OCI-LY7 (cell line): ENCODE measurements around the gene ALDH1A2. TPM values are rescaled to one million over a fixed set of nuclear protein-coding genes. Genes with fewer than 3 reads are reported as not detected.

Experiments
- BruUV-seq: library from RNA; stranded (reverse); fragments of 400-500 nt; replicated peaks from 2 replicates; lab custom pipeline; 2021; lab: Mats Ljungman, UMichigan
- CTCF ChIA-PET: fragments of 300-600 bp; sonication (Branson Sonifier 250); formaldehyde crosslinking; loops from one replicate; lab custom pipeline; 2022; ENCODE audit warnings: antibody characterized with exemption; ENCODE audit not compliant: unreplicated experiment; lab: Charles Lee
- POLR2A ChIA-PET: fragments of 300-600 bp; sonication (Branson Sonifier 250); formaldehyde crosslinking; loops from one replicate; lab custom pipeline; 2022; ENCODE audit warnings: antibody characterized with exemption; lab: Charles Lee
- DNase-seq: peaks from one replicate; pipeline ENCODE4 v3.0.0-alpha.2; 2015; ENCODE audit warnings: low spot score
- H2AFZ ChIP-seq: fragments of 200-600 bp; sonication (generic), shearing (Covaris generic); 2 replicates; pipeline ENCODE4 v1.6.1; 2014; ENCODE audit warnings: mild to moderate bottlenecking, antibody characterized with exemption, low read length, moderate library complexity
- H3K27ac ChIP-seq: fragments of 200-600 bp; sonication (generic); 2 replicates; pipeline ENCODE4 v1.5.1; 2014; ENCODE audit warnings: mixed run types, low read depth, mild to moderate bottlenecking, moderate library complexity, low read length, inconsistent platforms; ENCODE audit not compliant: poor library complexity, severe bottlenecking
- H3K36me3 ChIP-seq: fragments of 200-600 bp; sonication (generic); 2 replicates; pipeline ENCODE4 v1.6.1; 2014; ENCODE audit warnings: mild to moderate bottlenecking, antibody characterized with exemption, low read length, moderate library complexity, mixed read lengths; ENCODE audit not compliant: insufficient read depth
- H3K4me1 ChIP-seq: fragments of 200-600 bp; sonication (generic); 2 replicates; pipeline ENCODE4 v1.5.1; 2014; ENCODE audit warnings: mild to moderate bottlenecking, low read length; ENCODE audit not compliant: insufficient read depth, poor library complexity, severe bottlenecking
- H3K4me2 ChIP-seq: fragments of 200-600 bp; sonication (generic); 2 replicates; pipeline ENCODE4 v1.6.1; 2014; ENCODE audit warnings: mild to moderate bottlenecking, low read length
- H3K4me3 ChIP-seq: fragments of 200-600 bp; sonication (generic); 2 replicates; pipeline ENCODE4 v1.5.1; 2014; ENCODE audit warnings: mild to moderate bottlenecking, low read depth, low read length; ENCODE audit not compliant: poor library complexity, severe bottlenecking
- H3K79me2 ChIP-seq: fragments of 200-600 bp; sonication (generic); 2 replicates; pipeline ENCODE4 v1.6.1; 2016; ENCODE audit warnings: low read depth, mild to moderate bottlenecking, low read length, moderate library complexity, mixed read lengths; ENCODE audit not compliant: insufficient read depth
- H3K9me2 ChIP-seq: fragments of 200-600 bp; sonication (generic); 2 replicates; pipeline ENCODE4 v1.6.1; 2016; ENCODE audit warnings: mild to moderate bottlenecking, low read length, mixed read lengths; ENCODE audit not compliant: insufficient read depth
- H3K9me3 ChIP-seq: fragments of 200-600 bp; sonication (generic); 2 replicates; pipeline ENCODE4 v1.6.1; 2014; ENCODE audit warnings: mild to moderate bottlenecking, mixed run types, low read length, mixed read lengths
- H4K20me1 ChIP-seq: fragments of 200-600 bp; sonication (generic); 2 replicates; pipeline ENCODE4 v1.6.1; 2014; ENCODE audit warnings: mild to moderate bottlenecking, antibody characterized with exemption, low read length, moderate library complexity, mixed read lengths; ENCODE audit not compliant: insufficient read depth
- EZH2phosphoT487 ChIP-seq: fragments of 200-600 bp; sonication (generic); IDR thresholded peaks from 2 replicates; pipeline ENCODE4 v1.6.1; 2018; ENCODE audit warnings: low read depth, borderline replicate concordance, mild to moderate bottlenecking, mixed run types, antibody characterized with exemption, low read length, moderate library complexity, mixed read lengths
- intact Hi-C: fragments of 100-400 bp; cut with micrococcal nuclease; formaldehyde crosslinking; loops from one replicate; pipeline ENCODE4 v1.10.0; 2022; ENCODE audit not compliant: unreplicated experiment
- total RNA-seq, 2 experiments: library from RNA; depleted of rRNA in 1 of 2; stranded (reverse); fragments of >200 nt in 1 of 2; shearing (Covaris generic) in 1 of 2; gene quantifications; 2 replicates each; pipeline ENCODE4 v1.2.3, GENCODE V29; 2014 to 2022
- TF ChIP-seq, protein P1 (sequence below): fragments of 200-600 bp; sonication (generic); conservative IDR thresholded peaks from 2 replicates; pipeline ENCODE4 v1.5.1; 2014; ENCODE audit warnings: mild to moderate bottlenecking, antibody characterized with exemption, low read length, moderate library complexity, mixed read lengths

ALDH1A2 gene
- total RNA-seq, 2 experiments from 2014 or later: not detected

- Histone ChIP-seq H3K4me2 (no peak overlapping the region), H3K36me3 (no peaks in the 10 kb centered on the region), H3K9me3 (no peaks in the 10 kb centered on the region), H3K4me1 (no peaks in the 10 kb centered on the region), H2AFZ (no peak overlapping the region), H3K27ac (no peak overlapping the region), H3K79me2 (no peaks in the 10 kb centered on the region), H3K4me3 (no peak overlapping the region), H4K20me1 (no peaks in the 10 kb centered on the region), H3K9me2 (no peaks in the 10 kb centered on the region)
- ChIA-PET CTCF (no interaction called here), POLR2A (interaction anchor here (0.6 kb wide), 1 partner anchor 70 kb away, joined by 3 read pairs; no protein-coding TSS in a partner anchor)
- BruUV-seq: no TSS peak
- DNase-seq: no peak
- TF ChIP-seq EZH2phosphoT487: no peak
- TF ChIP-seq, protein P1, sequence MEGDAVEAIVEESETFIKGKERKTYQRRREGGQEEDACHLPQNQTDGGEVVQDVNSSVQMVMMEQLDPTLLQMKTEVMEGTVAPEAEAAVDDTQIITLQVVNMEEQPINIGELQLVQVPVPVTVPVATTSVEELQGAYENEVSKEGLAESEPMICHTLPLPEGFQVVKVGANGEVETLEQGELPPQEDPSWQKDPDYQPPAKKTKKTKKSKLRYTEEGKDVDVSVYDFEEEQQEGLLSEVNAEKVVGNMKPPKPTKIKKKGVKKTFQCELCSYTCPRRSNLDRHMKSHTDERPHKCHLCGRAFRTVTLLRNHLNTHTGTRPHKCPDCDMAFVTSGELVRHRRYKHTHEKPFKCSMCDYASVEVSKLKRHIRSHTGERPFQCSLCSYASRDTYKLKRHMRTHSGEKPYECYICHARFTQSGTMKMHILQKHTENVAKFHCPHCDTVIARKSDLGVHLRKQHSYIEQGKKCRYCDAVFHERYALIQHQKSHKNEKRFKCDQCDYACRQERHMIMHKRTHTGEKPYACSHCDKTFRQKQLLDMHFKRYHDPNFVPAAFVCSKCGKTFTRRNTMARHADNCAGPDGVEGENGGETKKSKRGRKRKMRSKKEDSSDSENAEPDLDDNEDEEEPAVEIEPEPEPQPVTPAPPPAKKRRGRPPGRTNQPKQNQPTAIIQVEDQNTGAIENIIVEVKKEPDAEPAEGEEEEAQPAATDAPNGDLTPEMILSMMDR: no peak
- intact Hi-C loops: no loop called here
Measured at GRCh38 chr15:57943754-57944420, 121.6 kb downstream of the ALDH1A2 start.

GRCh38 chr15:57943171-57943570 is 122.3 kb downstream of the ALDH1A2 start:
- intact Hi-C loops: no loop called here
- CTCF ChIA-PET: no interaction called here

More at GRCh38 chr15:57943171-57943570, 122.3 kb downstream of the ALDH1A2 start:
- no peaks in the 10 kb centered on the region for H3K4me1 ChIP-seq
- no peak overlapping the region for H3K27ac ChIP-seq
- DNase-seq: no peak
- no peaks in the 10 kb centered on the region for H3K9me3 ChIP-seq
- H3K36me3 ChIP-seq: no peaks in the 10 kb centered on the region
- no peak overlapping the region for H3K4me2 ChIP-seq
- POLR2A ChIA-PET: interaction anchor here (0.6 kb wide), 2 partner anchors 70 to 567 kb away, joined by 3 read pairs; no protein-coding TSS in a partner anchor
- no TSS peak for BruUV-seq
- H3K79me2 ChIP-seq: no peaks in the 10 kb centered on the region
- H3K4me3 ChIP-seq: no peak overlapping the region
- no peak for TF ChIP-seq EZH2phosphoT487
- TF ChIP-seq, protein P1: no peak
- H4K20me1 ChIP-seq: no peaks in the 10 kb centered on the region
- no peak overlapping the region for H2AFZ ChIP-seq
- H3K9me2 ChIP-seq: no peaks in the 10 kb centered on the region
